22Rv1 (cell line): ENCODE measurements around the gene RPL13A.

Source experiments
- CTCF ChIP-seq: fragments of 450-650 bp; IDR thresholded peaks from 2 replicates; pipeline ENCODE4 v1.5.1; 2017; ENCODE audit warnings: mild to moderate bottlenecking
- ZFX ChIP-seq: fragments of 450-650 bp; IDR thresholded peaks from 2 replicates; pipeline ENCODE4 v1.6.1; 2017; ENCODE audit warnings: antibody characterized with exemption, borderline replicate concordance

- no peak for TF ChIP-seq CTCF
- no peak for TF ChIP-seq ZFX
These were observed 52.0 kb downstream of the RPL13A start for GRCh38 chr19:49539192-49539952.
